ENCODE results near the gene PTPRO.

PTPRO gene

GRCh38 chr12:15629108-15629507 is 306.8 kb downstream of the PTPRO start:
- H3K4me1 Mint-ChIP-seq (ENCODE audit: low read depth) = no peaks in the 10 kb centered on the region
- no peak overlapping the region for H3K27ac Mint-ChIP-seq
- no peaks in the 10 kb centered on the region for H3K36me3 Mint-ChIP-seq
- H3K9me3 Mint-ChIP-seq (ENCODE audit: low read depth) = no peaks in the 10 kb centered on the region
- no peak overlapping the region for H3K4me3 Mint-ChIP-seq
- no peaks in the 10 kb centered on the region for H3K27me3 Mint-ChIP-seq

- Mint-ChIP-seq H3K9me3 (ENCODE audit: low read depth) (no peaks in the 10 kb centered on the region), H3K4me1 (ENCODE audit: low read depth) (no peaks in the 10 kb centered on the region), H3K27me3 (no peaks in the 10 kb centered on the region), H3K4me3 (no peak overlapping the region), H3K36me3 (no peaks in the 10 kb centered on the region), H3K27ac (no peak overlapping the region)
Measured at GRCh38 chr12:15629761-15630160, 307.5 kb downstream of the PTPRO start.

GRCh38 chr12:15631007-15631715 is 308.9 kb downstream of the PTPRO start:
- no peaks in the 10 kb centered on the region for H3K4me1 Mint-ChIP-seq (ENCODE audit: low read depth)
- H3K27me3 Mint-ChIP-seq = no peaks in the 10 kb centered on the region
- no peak overlapping the region for H3K27ac Mint-ChIP-seq
- H3K36me3 Mint-ChIP-seq = no peaks in the 10 kb centered on the region
- no peak overlapping the region for H3K4me3 Mint-ChIP-seq
- no peaks in the 10 kb centered on the region for H3K9me3 Mint-ChIP-seq (ENCODE audit: low read depth)

GRCh38 chr12:15632708-15633107 is 310.4 kb downstream of the PTPRO start:
- H3K4me3 Mint-ChIP-seq = no peak overlapping the region
- H3K27ac Mint-ChIP-seq = no peak overlapping the region
- H3K4me1 Mint-ChIP-seq (ENCODE audit: low read depth) = no peaks in the 10 kb centered on the region
- H3K9me3 Mint-ChIP-seq (ENCODE audit: low read depth) = no peaks in the 10 kb centered on the region
- no peaks in the 10 kb centered on the region for H3K36me3 Mint-ChIP-seq
- H3K27me3 Mint-ChIP-seq = no peaks in the 10 kb centered on the region

GRCh38 chr12:15633201-15633600 is 310.9 kb downstream of the PTPRO start:
- no peak overlapping the region for H3K4me3 Mint-ChIP-seq
- no peak overlapping the region for H3K27ac Mint-ChIP-seq
- H3K4me1 Mint-ChIP-seq (ENCODE audit: low read depth) = no peaks in the 10 kb centered on the region
- no peaks in the 10 kb centered on the region for H3K36me3 Mint-ChIP-seq
- H3K9me3 Mint-ChIP-seq (ENCODE audit: low read depth) = no peaks in the 10 kb centered on the region
- no peaks in the 10 kb centered on the region for H3K27me3 Mint-ChIP-seq

GRCh38 chr12:15634010-15634683 is 311.8 kb downstream of the PTPRO start:
- no peaks in the 10 kb centered on the region for H3K27me3 Mint-ChIP-seq
- no peaks in the 10 kb centered on the region for H3K4me1 Mint-ChIP-seq (ENCODE audit: low read depth)
- H3K9me3 Mint-ChIP-seq (ENCODE audit: low read depth) = no peaks in the 10 kb centered on the region
- H3K4me3 Mint-ChIP-seq = no peak overlapping the region
- H3K27ac Mint-ChIP-seq = no peak overlapping the region
- no peaks in the 10 kb centered on the region for H3K36me3 Mint-ChIP-seq

GRCh38 chr12:15636060-15636890 is 314.0 kb downstream of the PTPRO start:
- Mint-ChIP-seq H3K4me3 (no peak overlapping the region), H3K36me3 (no peaks in the 10 kb centered on the region), H3K27ac (no peak overlapping the region), H3K27me3 (no peaks in the 10 kb centered on the region), H3K9me3 (ENCODE audit: low read depth) (no peaks in the 10 kb centered on the region), H3K4me1 (ENCODE audit: low read depth) (no peaks in the 10 kb centered on the region)

- no peaks in the 10 kb centered on the region for H3K9me3 Mint-ChIP-seq (ENCODE audit: low read depth)
- no peak overlapping the region for H3K4me3 Mint-ChIP-seq
- no peaks in the 10 kb centered on the region for H3K4me1 Mint-ChIP-seq (ENCODE audit: low read depth)
- no peaks in the 10 kb centered on the region for H3K36me3 Mint-ChIP-seq
- H3K27ac Mint-ChIP-seq = no peak overlapping the region
- H3K27me3 Mint-ChIP-seq = no peaks in the 10 kb centered on the region
Measured at GRCh38 chr12:15638231-15638630, 315.9 kb downstream of the PTPRO start.

- H3K27ac Mint-ChIP-seq = no peak overlapping the region
- no peaks in the 10 kb centered on the region for H3K36me3 Mint-ChIP-seq
- H3K4me3 Mint-ChIP-seq = no peak overlapping the region
- no peaks in the 10 kb centered on the region for H3K9me3 Mint-ChIP-seq (ENCODE audit: low read depth)
- H3K4me1 Mint-ChIP-seq (ENCODE audit: low read depth) = no peaks in the 10 kb centered on the region
- no peaks in the 10 kb centered on the region for H3K27me3 Mint-ChIP-seq
Measured at GRCh38 chr12:15644700-15645099, 322.4 kb downstream of the PTPRO start.

- Mint-ChIP-seq H3K9me3 (ENCODE audit: low read depth) (no peaks in the 10 kb centered on the region), H3K27ac (no peak overlapping the region), H3K27me3 (no peaks in the 10 kb centered on the region), H3K36me3 (no peaks in the 10 kb centered on the region), H3K4me3 (no peak overlapping the region), H3K4me1 (ENCODE audit: low read depth) (no peaks in the 10 kb centered on the region)
Measured at GRCh38 chr12:15646581-15646980, 324.3 kb downstream of the PTPRO start.
